OCI-LY7 (cell line): ENCODE results near the gene ZDHHC13.

Source experiments
- EZH2phosphoT487 ChIP-seq: fragments of 200-600 bp; sonication (generic); IDR thresholded peaks from 2 replicates; pipeline ENCODE4 v1.6.1; 2018; ENCODE audit warnings: low read depth, borderline replicate concordance, mild to moderate bottlenecking, mixed run types, antibody characterized with exemption, low read length, moderate library complexity, mixed read lengths
- TF ChIP-seq, protein P1 (sequence below): fragments of 200-600 bp; sonication (generic); conservative IDR thresholded peaks from 2 replicates; pipeline ENCODE4 v1.5.1; 2014; ENCODE audit warnings: mild to moderate bottlenecking, antibody characterized with exemption, low read length, moderate library complexity, mixed read lengths

DNA sequence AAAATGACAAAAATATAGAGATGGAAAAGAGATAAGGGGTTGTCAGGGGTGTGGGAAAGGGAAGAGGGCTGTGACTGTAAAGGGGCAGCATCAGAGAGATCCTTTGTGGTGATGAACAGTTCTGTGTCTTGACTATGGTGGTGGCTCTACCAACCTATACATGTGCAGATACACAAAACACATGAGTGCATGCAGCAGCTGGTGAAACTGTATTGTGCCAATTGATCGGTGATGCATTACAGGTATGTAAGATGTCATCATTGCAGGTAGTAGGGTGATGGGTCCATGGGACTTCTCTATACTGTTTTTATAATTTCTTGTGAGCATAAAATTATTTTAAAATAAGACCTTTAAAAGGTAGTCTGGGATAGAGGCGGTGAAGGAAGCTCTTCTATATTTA lies 24.1 kb upstream of the ZDHHC13 start:
- TF ChIP-seq, protein P1, sequence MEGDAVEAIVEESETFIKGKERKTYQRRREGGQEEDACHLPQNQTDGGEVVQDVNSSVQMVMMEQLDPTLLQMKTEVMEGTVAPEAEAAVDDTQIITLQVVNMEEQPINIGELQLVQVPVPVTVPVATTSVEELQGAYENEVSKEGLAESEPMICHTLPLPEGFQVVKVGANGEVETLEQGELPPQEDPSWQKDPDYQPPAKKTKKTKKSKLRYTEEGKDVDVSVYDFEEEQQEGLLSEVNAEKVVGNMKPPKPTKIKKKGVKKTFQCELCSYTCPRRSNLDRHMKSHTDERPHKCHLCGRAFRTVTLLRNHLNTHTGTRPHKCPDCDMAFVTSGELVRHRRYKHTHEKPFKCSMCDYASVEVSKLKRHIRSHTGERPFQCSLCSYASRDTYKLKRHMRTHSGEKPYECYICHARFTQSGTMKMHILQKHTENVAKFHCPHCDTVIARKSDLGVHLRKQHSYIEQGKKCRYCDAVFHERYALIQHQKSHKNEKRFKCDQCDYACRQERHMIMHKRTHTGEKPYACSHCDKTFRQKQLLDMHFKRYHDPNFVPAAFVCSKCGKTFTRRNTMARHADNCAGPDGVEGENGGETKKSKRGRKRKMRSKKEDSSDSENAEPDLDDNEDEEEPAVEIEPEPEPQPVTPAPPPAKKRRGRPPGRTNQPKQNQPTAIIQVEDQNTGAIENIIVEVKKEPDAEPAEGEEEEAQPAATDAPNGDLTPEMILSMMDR, result no peak
- TF ChIP-seq EZH2phosphoT487, result no peak
